ENCODE data around the gene SHLD1. TPM values are rescaled to one million over a fixed set of nuclear protein-coding genes. Genes with fewer than 3 reads are reported as not detected.
"Not testable (repeated sequence)": the region's sequence is repeated elsewhere in the genome, so short reads cannot be mapped to it uniquely, and the experiment has no call there.

Gene SHLD1
- polyA plus RNA-seq, 10 donors = 5.1 to 7.5 (median 6.2) TPM

- no peak for DNase-seq
Measured at GRCh38 chr20:5779071-5779900, 29.1 kb downstream of the SHLD1 start.

- DNase-seq = no peak
Measured at GRCh38 chr20:5780846-5781217, 30.6 kb downstream of the SHLD1 start.

GRCh38 chr20:5781367-5781766 is 31.2 kb downstream of the SHLD1 start:
- not testable (repeated sequence) for DNase-seq

- DNase-seq = no peak
Measured at GRCh38 chr20:5781798-5782750, 31.9 kb downstream of the SHLD1 start.

- no peak for DNase-seq
Measured at GRCh38 chr20:5784735-5785134, 34.5 kb downstream of the SHLD1 start.

GRCh38 chr20:5785146-5785545 is 34.9 kb downstream of the SHLD1 start:
- no peak for DNase-seq

- DNase-seq = peak in 1 of 3 donors; percentile 25
Measured at GRCh38 chr20:5786930-5787795, 37.0 kb downstream of the SHLD1 start.

GRCh38 chr20:5787796-5788165 is 37.6 kb downstream of the SHLD1 start:
- DNase-seq = no peak

GRCh38 chr20:5788385-5788895 is 38.2 kb downstream of the SHLD1 start:
- peak; percentile 77 to 88 (median 85) for DNase-seq

GRCh38 chr20:5789827-5790226 is 39.6 kb downstream of the SHLD1 start:
- DNase-seq = no peak

- no peak for DNase-seq
Measured at GRCh38 chr20:5793916-5794315, 43.7 kb downstream of the SHLD1 start.

- no peak for DNase-seq
Measured at GRCh38 chr20:5796331-5797040, 46.3 kb downstream of the SHLD1 start.

- DNase-seq = no peak
Measured at GRCh38 chr20:5797165-5797564, 47.0 kb downstream of the SHLD1 start.

GRCh38 chr20:5797843-5798462 is 47.8 kb downstream of the SHLD1 start:
- peak in 1 of 3 donors; percentile 15 for DNase-seq

GRCh38 chr20:5803754-5804303 is 53.6 kb downstream of the SHLD1 start:
- DNase-seq = not testable (repeated sequence)

GRCh38 chr20:5806457-5807263 is 56.5 kb downstream of the SHLD1 start:
- no peak for DNase-seq

GRCh38 chr20:5807431-5807830 is 57.2 kb downstream of the SHLD1 start:
- DNase-seq = no peak

GRCh38 chr20:5808901-5809300 is 58.7 kb downstream of the SHLD1 start:
- DNase-seq = no peak

GRCh38 chr20:5809495-5809894 is 59.3 kb downstream of the SHLD1 start:
- DNase-seq = no peak
